SK-N-MC (cell line): ENCODE data around the gene TSPEAR.

Source experiments
- EZH2 ChIP-seq: fragments of 200-600 bp; sonication (generic); IDR thresholded peaks from one replicate; pipeline ENCODE4 v1.6.1; 2017; ENCODE audit warnings: antibody characterized with exemption
- FOXP2 ChIP-seq: optimal IDR thresholded peaks from 2 replicates; pipeline ENCODE3; 2011; ENCODE audit warnings: mild to moderate bottlenecking, moderate library complexity; ENCODE audit not compliant: insufficient read depth; ENCODE audit errors: extremely low read length, control extremely low read depth
- POLR2AphosphoS5 ChIP-seq: IDR thresholded peaks from 2 replicates; pipeline ENCODE4 v1.6.1; 2012; ENCODE audit warnings: mild to moderate bottlenecking, low read depth, low read length, borderline replicate concordance

DNA sequence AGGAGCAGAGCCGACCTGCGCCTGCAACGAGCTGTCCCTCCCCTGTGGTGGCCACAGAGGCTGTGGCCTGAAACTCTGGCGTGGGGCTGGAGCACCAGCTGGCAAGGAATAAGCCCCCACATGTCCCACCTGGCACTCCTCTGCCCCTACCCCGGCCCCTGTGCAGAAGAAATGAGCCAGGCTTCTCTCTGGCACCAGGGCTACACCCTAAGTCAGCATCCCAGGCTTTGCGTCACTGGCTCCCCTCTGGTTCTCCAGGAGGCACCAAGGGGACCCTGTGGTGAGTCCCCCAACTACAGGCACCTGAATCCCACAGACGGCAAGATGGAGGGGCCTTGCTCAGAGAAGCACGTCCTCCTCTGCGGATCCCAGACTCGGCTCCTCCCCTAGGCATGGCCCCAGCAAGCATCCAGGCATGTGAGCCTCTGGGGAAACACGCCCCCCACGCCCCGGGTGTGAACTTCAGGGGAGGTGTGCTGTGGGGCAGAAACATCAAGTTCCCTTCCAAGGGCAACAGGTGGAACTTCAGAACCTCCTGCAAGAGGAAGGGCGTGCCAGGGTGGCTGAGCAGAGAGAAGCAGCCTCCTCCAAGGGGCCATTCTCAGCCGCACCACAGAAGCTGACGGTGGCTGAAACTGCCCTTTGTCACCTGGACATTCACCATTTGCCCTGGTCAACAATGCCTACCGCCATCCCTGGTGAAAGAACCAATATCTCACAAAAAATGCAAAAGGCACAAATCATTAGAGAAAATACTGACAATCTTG is 108.1 kb downstream of the TSPEAR start:
- TF ChIP-seq POLR2AphosphoS5: no peak
- no peak for TF ChIP-seq EZH2
- no peak for TF ChIP-seq FOXP2
